Measurements from ENCODE around the gene WASHC1.
"Not testable (repeated sequence)": the region's sequence is repeated elsewhere in the genome, so short reads cannot be mapped to it uniquely, and the experiment has no call there.

Gene WASHC1, protein sequence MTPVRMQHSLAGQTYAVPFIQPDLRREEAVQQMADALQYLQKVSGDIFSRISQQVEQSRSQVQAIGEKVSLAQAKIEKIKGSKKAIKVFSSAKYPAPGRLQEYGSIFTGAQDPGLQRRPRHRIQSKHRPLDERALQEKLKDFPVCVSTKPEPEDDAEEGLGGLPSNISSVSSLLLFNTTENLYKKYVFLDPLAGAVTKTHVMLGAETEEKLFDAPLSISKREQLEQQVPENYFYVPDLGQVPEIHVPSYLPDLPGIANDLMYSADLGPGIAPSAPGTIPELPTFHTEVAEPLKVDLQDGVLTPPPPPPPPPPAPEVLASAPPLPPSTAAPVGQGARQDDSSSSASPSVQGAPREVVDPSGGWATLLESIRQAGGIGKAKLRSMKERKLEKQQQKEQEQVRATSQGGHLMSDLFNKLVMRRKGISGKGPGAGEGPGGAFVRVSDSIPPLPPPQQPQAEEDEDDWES

DNA sequence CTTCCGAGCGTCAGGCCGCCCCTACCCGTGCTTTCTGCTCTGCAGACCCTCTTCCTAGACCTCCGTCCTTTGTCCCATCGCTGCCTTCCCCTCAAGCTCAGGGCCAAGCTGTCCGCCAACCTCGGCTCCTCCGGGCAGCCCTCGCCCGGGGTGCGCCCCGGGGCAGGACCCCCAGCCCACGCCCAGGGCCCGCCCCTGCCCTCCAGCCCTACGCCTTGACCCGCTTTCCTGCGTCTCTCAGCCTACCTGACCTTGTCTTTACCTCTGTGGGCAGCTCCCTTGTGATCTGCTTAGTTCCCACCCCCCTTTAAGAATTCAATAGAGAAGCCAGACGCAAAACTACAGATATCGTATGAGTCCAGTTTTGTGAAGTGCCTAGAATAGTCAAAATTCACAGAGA is at the start of gene WASHC1:
Gene WASHC1, minus strand, starts transcription at position 101 of the 400 bp plus-strand sequence. CDS start 4,457 bp downstream, outside the sequence.
- not testable (repeated sequence) for DNase-seq

DNA sequence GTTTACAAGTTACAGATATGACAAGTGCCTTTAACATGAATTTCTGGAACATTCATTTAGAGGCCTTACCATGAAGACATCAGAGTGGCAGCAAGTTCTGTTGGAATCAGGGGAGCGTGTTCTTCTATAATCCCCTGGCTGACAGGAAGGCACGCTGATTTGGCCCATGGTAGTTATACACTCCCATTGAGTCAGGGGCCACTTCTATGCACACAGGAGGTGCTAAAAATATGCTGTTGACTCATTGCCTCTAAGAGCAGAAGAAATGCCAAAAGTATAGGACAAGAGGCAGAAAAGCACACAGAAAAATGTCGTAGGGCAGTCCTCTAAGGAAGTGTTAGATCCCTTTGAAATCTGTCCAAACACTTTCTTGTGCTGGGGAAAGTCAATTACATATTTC is 49.1 kb upstream of the WASHC1 start:
- DNase-seq: not testable (repeated sequence)

DNA sequence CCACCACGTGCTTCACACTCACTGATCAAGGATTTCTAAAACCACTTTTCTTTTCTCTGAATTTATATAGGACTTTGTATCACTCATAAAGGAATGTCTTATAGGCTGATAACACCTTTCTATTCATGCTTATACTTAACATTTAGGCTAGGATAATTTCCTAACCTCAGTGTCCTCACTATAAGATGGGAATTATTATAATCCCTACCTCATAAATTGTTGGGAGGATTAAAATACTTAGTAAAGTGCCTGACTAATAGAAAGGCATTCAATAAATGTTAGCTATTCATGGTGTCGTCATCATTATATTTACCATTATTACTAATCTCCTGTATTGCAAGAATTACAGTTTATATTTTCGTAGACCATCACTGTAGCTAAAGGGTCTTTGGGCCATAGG is 47.1 kb upstream of the WASHC1 start:
- DNase-seq: not testable (repeated sequence)

DNA sequence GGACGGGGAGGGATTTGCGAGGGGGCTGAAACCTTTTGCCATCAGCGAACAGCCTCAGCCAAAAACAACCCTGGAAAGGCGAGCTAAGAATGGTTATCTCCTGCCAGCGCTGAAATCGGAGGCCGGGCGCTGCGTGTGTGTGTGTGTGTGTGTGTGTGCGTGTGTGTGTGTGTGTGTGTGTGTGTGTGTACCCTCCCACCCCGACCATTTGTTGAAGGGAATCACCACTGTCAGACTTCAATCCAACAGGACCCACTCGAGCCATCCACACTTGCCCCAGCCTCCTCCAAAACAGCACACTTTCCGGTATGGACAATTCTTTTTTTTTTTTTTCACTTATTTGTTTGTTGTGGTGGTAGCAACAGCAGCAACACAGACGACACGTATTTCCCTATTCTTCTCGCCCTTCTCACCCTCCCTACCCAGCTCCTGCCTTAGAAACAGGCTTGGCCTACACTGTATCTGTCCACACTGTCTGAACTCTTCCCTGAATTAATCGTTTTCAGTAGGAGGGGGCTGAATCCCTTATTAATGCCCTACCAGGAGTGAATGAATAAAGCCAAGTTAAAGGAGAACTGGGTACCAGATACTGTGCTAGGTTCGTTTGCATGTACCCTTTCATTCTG is 44.8 kb upstream of the WASHC1 start:
- DNase-seq: not testable (repeated sequence)

DNA sequence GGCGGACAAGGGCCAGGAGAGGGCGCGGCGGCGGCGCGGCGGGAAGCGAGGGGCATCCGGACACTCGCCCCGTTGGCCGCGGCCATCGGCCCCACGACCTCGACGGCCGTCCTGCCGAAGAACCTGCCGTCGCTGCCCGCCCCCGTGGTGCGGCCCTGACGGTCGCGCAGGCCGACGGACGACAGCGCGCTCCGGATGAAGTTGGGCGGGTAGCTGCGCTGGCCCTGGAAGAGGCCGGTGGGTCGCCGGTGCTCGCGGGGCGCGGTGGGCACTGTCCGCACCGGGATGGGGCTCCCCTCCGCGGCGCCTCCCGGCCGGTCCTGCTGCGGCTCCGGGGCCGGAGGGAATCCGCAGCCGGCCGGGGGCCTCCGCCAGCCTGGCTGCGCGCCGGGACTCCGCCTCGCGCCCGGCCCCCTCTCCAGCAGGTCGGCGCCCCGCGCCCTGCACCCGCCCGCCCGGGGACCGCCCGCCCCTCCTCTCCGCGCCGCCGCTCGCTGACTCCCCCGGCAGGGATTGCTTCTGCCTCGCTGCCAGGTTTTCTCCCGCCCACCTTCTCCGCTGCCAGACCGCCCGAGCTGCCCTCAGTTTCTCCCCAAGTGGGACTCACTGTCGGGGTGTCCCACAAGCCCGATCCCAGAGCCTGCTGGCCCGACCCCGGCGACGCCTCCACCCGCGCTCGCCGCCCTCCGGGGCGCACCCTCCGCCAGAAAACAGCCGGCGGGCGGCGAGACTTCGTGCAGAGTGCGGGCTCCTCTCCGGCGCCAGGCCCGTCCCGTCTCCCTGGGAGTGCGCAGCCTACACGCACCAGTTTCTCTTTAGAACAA is 44.0 kb upstream of the WASHC1 start:
- DNase-seq: not testable (repeated sequence)

DNA sequence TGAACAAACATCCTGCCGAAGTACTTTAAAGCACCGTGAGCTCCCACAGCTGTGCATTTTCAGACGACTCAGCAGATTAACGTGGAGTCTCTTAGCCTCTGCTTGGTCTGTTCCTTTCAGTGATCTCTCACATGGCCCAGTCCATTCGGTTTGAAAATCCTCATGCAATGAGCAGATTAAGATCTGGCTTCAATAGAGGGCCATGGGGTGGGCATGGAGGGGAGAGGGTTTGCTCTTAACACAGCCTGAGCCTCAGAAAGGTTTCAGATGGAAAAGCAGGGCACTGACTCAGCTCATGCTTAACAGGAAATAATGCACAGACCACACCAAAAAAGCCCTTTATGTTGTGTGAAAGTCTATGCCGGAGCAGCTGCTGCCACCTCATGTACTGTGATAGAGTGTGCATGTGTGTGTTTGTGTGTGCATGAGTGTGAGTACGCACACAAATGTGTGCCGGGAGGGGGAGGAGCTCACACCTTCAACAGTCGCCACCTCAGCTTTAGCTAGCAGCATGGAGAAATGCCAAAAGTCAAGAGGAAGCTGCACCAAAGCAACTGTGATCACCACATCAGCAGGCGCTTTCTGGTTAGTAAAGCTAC is 33.9 kb upstream of the WASHC1 start:
- DNase-seq: not testable (repeated sequence)

DNA sequence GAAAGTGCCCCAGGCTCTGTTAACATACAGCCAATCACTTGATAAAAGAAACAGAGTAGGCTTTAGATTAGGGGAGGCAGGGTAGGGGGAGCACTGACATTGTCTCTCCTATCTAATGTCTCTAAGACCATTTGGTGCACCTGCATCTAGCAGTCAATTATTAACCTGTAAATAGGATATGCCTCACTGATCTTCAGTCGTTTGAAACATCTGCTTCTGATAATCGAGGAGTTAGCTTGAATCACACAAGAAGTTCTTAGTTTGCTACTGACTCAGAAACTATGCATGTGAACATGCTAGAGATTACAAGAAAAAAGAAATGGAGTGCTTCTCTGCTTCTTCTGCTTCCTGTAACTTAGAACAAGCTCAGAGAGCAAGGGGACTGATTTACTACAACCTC is 23.4 kb upstream of the WASHC1 start:
- not testable (repeated sequence) for DNase-seq

DNA sequence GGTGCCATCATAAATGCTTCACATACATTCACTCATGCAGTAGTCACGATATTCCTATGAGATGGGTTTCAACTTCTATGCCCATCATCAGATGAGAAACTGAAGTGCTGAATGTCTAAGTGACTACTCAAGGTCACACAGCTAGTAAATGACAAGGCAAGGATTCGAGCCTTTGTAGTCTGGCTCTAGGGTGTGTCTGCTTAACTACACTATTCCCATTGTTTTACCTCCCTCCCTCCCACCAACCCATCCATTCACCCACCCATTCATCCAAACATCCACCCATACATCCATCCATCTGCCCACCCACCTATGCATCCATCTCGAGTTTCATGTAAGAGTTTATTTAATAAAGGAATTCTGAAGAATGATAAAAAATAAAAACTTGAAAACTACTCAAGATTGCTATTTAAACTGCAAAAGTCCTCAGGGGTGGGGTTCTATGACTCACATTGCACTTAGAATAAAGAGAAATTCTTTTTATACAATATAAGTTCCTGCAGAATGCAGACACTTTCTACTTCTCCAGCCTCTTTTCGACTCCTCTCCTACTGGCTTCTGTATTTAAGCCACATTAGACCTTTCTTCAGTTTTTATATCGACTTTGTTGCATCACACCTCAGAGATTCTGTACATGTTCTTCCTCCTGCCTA is 19.1 kb upstream of the WASHC1 start:
- not testable (repeated sequence) for DNase-seq

DNA sequence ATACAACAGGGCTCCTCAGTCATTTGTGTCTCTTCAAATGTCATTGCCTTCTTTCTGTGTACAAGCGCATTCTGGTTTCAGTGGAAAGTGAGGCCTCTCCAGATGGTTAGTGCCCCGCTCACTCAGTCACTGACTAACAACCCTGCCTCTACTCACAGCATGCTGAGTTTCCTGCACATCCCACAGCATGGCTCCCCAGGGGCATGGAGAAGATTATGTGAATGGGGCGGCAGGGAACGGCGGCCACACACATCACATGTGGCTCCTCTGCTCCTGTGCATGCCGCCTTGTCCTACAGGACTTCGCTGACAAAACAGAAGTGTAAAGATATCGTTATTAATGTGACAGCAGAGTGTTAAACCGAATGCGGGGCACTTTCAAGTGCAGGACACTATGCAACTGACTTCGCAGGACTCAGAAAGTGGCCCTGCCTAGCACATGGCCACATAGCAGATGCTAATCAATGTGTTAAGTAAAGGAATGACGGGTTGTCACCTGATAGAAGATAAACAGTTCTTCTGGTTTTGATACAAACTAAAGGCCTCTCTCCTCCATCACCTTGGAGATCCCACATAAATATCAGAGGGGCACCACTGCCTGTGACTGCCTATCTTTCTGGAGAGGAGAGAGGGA is 17.5 kb upstream of the WASHC1 start:
- DNase-seq: not testable (repeated sequence)

DNA sequence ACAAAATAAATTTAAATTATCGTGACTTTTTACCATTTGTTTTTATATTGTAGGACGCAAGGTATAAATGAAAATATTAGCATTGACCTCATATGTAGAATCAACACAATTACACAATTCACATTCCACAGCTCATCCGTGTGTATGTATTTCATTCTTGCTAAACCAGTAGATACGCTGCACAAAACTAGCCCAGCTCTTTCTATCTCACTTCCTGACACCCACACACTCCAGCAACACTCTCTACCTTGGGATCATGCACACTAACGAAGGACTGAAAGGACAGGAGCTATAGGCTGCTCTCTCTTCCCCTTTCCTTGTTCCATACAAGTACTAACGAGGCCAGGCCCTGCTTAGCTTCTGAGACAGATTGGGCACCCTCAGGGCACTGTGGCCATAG is 16.9 kb upstream of the WASHC1 start:
- DNase-seq: not testable (repeated sequence)

DNA sequence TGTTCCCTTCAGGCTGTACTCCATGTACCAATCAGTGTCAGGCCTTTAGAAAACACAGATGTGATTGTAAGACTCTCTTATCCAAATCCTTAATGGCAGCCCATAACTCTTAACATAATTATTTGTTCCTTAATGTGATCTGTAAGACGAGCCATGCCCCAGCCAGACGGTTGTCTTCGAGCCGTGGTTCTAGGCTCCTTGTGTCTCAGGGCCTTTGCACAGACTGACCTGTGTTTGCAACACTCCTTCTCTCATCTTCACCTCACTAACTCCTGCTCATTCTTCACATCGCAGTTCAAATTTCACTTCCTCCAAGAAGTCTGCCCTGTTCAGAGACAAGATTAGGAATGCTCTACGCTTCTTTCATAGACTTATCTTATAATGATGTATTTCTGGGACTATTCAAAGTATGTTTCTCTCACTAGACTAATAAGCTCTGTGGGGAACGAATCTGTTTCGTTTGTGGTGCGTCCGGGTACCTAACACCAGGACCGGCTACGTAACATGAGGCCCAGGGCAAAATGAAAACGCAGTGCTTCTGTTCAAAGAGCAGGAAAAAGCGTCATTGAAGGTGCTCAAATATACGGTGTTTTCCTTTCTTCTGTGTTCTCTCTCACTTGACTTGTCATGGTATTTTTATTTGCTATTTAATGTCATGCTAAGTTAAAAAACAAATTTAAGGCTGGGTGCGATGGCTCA is 16.1 kb upstream of the WASHC1 start:
- DNase-seq: not testable (repeated sequence)

DNA sequence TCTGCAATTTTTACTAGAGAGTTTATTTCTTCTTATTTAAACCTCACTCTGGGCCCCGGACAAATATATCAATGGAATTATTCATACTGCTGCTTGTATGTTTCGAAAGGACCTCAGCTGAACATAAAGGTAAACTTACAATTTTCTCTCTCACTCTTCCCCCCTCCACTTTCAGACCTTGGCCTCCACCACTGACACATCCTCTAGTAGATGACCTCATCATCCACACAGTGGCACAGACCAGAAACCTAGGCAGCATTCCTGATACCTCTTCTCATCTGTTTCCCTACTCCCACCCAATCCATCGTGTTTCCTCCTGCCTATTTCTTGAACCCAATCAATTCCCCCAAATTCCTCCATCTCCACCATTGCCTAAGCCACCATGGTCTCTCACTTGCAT is 15.2 kb upstream of the WASHC1 start:
- DNase-seq: not testable (repeated sequence)

DNA sequence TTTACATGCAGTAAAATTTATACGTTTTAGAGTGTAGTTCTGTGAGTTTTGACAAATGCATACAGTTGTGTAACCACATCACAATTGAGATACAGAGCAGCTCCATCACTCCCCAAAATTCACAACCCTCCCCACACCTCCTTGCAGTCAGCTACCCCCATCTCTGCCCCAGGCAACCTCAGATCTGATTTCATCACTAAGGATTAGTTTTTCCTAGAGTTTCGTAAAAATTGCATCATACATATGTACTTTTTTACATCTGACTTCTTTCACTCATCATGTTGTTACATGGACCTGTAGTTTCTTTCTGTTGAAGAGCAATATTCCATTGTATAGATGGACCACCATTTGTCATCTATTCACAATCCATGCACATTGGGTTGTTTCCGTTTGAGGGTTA is 14.4 kb upstream of the WASHC1 start:
- DNase-seq: not testable (repeated sequence)

DNA sequence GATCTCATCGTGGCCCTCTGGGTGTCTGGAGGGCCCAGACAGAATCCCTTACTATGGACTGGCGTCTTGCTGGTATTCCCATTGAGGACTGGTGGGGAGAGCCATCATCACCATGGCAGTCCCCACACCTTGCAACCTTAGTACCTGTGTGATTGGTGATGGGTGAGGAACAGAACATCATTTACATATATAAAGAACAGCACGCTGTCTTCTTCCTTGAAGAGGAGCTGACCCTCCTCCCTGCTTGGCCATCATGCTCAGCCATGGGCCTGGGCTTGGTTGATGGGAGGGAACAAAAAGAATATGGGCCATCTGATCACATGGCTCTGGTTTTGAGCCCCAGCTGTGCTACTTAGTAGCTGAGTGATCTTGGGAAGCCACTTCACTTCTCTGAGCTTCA is 13.9 kb upstream of the WASHC1 start:
- not testable (repeated sequence) for DNase-seq

DNA sequence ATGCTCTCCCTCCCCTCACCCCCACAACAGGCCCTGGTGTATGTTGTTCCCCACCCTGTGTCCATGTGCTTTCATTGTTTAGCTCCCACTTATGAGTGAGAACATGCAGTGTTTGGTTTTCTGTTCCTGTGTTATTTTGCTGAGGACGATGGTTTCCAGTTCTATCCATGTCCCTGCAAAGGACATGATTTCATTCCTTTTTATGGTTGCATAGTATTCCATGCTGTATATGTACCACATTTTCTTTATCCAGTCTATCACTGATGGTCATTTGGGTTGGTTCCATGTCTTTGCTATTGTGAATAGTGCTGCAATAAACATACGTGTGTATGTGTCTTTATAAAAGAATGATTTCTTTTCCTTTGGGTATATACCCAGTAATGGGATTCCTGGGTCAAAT is 12.6 kb upstream of the WASHC1 start:
- DNase-seq: not testable (repeated sequence)

DNA sequence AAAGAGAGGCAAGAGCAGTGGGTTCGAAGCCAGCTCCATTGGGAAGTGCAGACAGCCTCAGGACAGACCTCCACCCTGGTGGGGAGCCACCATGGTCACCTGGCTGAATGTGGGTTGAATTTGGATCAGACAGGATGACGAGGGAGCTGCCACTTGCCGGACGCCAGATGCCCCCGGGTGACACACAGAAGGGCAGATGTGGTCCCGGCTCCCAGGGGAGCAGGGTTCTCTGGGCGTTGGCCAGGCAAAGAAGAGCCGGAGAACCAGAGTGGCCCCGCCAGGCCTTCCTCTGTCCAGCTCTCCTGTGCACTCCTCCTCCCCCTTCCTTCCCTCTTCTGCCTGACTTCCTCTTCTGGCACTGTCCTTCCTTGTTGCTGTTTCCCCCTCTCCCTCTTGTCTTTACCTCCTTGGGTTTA is 12.0 kb upstream of the WASHC1 start:
- not testable (repeated sequence) for DNase-seq

DNA sequence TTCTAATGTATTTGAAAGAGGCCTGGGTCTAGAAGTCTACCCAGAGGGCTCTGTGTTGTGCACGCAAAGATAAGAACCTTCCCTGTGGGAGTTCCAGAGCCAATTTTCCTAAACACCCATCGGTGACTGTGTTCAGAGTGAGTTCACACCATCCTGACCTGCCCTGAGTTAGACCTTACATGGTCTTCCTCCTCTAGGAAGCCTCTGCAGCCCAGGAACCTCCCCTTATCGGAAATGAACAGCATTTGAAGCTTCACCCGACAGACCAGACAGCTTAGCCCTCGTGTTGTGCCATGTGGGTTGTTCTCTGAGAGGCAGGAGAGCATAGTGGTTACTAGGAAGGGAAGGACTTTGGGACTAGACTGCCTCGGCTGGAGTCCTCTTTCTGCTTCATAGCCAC is 3.1 kb upstream of the WASHC1 start:
- DNase-seq: not testable (repeated sequence)

DNA sequence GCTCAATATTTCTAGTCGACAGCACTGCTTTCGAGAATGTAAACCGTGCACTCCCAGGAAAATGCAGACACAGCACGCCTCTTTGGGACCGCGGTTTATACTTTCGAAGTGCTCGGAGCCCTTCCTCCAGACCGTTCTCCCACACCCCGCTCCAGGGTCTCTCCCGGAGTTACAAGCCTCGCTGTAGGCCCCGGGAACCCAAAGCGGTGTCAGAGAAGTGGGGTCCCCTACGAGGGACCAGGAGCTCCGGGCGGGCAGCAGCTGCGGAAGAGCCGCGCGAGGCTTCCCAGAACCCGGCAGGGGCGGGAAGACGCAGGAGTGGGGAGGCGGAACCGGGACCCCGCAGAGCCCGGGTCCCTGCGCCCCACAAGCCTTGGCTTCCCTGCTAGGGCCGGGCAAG is 481 bp downstream of the WASHC1 start:
- DNase-seq: not testable (repeated sequence)

DNA sequence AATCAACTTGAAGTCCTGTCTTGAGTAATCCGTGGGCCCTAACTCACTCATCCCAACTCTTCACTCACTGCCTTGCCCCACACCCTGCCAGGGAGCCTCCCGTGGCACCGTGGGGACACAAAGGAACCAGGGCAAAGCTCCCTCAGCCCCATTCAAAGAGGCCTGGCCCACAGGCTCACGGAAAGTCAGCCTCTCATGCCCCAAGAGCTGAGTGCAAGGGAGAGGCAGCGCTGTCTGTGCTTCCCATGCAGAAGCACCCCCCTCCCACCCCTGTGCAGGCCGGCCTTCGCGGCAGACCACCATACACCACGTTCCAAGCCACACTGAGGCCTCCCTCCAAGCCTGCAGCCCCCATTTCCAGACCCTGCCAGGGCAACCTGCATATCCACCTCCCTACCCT is 7.6 kb downstream of the WASHC1 start:
- not testable (repeated sequence) for DNase-seq

DNA sequence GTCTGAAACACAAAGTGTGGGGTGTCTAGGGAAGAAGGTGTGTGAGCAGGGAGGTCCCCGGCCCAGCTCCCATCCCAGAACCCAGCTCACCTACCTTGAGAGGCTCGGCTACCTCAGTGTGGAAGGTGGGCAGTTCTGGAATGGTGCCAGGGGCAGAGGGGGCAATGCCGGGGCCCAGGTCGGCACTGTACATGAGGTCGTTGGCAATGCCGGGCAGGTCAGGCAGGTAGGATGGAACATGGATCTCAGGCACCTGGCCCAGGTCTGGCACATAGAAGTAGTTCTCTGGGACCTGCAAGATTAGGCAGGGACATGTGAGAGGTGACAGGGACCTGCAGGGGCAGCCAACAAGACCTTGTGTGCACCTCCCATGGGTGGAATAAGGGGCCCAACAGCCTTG is 12.4 kb downstream of the WASHC1 start:
- DNase-seq: not testable (repeated sequence)

All from NCI-H2081 (cell line).